ENCODE data around the gene GRAP.

GRAP gene

GRCh38 chr17:18981642-18982424 lies 64.9 kb downstream of the GRAP start:
- no peak for DNase-seq

- DNase-seq: no peak
These were observed 65.5 kb downstream of the GRAP start for GRCh38 chr17:18981335-18981641.

DNA sequence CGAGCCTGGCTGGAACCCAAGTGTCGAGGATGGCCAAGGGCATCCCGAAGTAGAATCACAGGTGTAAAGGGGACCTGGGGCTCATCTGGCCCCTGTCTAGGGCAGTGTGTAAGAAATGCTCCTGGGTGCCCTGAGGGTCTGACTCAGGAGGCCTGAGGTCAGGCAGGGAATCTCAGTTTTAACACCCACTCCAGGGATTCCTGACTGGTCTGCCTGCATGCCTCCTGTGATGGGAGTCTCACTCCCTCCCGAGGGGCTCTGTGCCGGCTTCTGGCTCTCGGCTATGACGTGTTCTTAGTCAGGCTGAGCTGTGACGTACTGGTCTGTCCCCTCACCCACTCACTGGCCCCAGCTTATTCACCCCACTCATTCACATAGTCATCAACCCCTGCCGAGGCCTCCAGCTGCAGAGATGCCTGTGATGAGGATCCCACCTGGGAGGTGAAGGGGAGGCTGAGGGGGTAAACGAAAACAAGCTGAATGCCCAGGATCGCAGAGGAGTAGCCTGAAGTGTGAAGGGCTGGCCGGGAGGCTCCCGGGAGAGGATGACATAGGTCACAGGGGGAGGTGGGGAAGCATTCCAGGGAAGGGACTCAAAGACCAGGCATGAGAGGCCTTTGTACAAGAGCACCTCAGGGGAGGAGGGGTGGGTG lies 65.9 kb downstream of the GRAP start:
- no peak for DNase-seq

GRCh38 chr17:18978655-18979054 lies 68.1 kb downstream of the GRAP start:
- DNase-seq: no peak

- DNase-seq: no peak
These were observed 68.7 kb downstream of the GRAP start for GRCh38 chr17:18978050-18978449.

GRCh38 chr17:18977646-18978045 lies 69.1 kb downstream of the GRAP start:
- DNase-seq: no peak

GRCh38 chr17:18977021-18977420 lies 69.7 kb downstream of the GRAP start:
- DNase-seq: no peak

DNA sequence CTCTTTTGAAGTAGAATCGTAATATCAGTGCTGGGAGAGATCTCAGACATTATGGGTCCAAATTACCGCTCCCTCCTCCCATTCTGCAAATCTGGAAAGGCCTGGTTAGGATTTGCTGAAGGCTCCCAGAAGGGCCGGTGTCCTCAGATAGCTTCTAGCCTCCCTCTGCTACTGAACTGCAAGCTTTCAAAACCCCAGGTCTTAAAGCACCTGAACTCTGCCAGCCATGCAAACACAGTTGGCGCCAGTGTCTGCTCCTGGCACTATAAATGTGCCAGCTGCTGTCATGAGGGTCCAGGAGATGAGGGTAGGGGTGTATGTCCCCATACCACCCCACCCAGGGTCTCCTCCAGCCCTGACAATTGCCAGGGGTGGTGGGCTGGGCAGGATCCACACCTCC lies 70.6 kb downstream of the GRAP start:
- no peak for DNase-seq

- no peak for DNase-seq
These were observed 71.2 kb downstream of the GRAP start for GRCh38 chr17:18975597-18975996.

DNA sequence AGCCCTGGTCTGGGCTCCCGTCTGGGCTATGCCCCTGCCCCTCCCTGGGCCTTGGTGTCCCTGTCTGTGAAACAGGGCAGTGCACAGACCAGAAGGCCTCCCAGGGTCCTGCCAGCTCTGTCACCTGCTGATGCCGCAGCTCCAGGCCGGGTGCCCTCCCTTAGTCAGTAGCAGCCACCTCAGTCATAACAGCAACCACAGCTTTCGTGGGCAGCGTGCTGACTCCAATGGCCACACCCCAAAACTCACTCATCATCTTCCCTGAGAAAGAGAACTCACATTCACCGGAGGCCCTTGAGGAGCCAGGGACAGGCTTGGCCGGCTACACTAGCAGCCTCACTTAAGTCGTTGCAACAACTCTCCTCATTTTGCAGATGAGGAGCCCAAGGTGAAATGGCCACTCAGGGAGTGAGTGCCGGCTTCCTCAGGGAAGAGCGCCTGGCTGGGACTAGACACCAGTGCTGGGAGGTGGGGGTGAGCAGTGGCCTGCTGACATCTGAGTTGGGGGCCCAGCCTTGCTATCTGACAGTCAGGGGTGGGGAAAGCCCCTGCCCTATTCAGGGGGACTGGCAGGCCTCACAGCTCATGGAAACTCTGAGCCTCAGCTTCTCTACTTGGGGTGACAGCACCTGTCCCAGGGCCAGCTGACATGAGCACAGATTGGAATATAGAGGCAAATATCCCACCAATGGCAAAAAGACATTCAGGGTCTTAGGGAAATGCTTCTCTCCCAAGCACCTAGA lies 72.2 kb downstream of the GRAP start:
- no peak for DNase-seq

DNA sequence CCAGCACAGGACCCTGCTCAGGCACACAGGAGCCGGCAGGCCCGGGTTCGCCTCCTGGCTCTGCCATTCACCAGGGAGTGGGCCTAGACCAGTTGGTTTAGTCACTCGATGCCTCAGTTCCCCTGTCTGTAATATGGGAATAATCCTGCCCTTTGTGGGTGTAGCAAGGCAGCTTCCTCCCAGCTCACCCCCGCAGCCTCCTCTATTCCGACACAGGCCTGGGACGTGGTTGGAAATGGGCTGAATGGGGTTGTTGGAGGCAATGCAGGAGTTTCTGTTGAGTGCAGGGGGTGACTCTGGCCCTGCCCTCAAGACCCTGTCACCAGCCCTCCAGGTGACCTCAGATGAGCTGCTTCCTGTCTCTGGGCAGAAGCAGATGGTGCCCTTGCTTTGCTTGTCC lies 75.0 kb downstream of the GRAP start:
- no peak for DNase-seq
